Esophagus muscularis mucosa (tissue), 4 donors: ENCODE data around the gene TFF2.

Experiments
- CTCF ChIP-seq, 3 experiments: fragments of 200-600 bp in 2 of 3; fragments of 450-650 bp in 1 of 3; sonication (generic) in 2 of 3; IDR thresholded peaks; one replicate each; pipeline ENCODE4 v1.5.1; 2017 to 2019; ENCODE audit warnings: antibody characterized with exemption in 3 of 3, mild to moderate bottlenecking in 2 of 3, moderate library complexity in 1 of 3
- EP300 ChIP-seq: sonication (generic); formaldehyde crosslinking; IDR thresholded peaks from one replicate; pipeline ENCODE4 v1.6.1; 2017; ENCODE audit warnings: antibody characterized with exemption
- POLR2A ChIP-seq: fragments of 450-650 bp; IDR thresholded peaks from one replicate; pipeline ENCODE4 v1.6.1; 2017; ENCODE audit warnings: antibody characterized with exemption, moderate library complexity, mild to moderate bottlenecking, low read depth

- TF ChIP-seq CTCF (IDR thresholded peaks at IDR 0.05) (no peak), POLR2A (no peak), EP300 (no peak)
These were observed 24.2 kb upstream of the TFF2 start for GRCh38 chr21:42374864-42375499.
